Transverse colon (tissue), 4 donors: ENCODE data around the gene CALCB.

Experiments used
- EP300 ChIP-seq: sonication (generic); formaldehyde crosslinking; IDR thresholded peaks from one replicate; pipeline ENCODE4 v1.6.1; 2017; ENCODE audit warnings: antibody characterized with exemption, low read depth
- POLR2A ChIP-seq: fragments of 450-650 bp; IDR thresholded peaks from one replicate; pipeline ENCODE4 v1.6.1; 2016; ENCODE audit warnings: antibody characterized with exemption, mild to moderate bottlenecking, moderate library complexity
- POLR2AphosphoS5 ChIP-seq, 3 donors: sonication (generic); formaldehyde crosslinking; IDR thresholded peaks; one replicate each; pipeline ENCODE4 v1.6.1; 2016; ENCODE audit warnings: antibody characterized with exemption in 3 of 3
- TF ChIP-seq, protein P1 (sequence below), 5 experiments: fragments of 200-600 bp in 3 of 5; fragments of 450-650 bp in 2 of 5; sonication (generic) in 3 of 5; IDR thresholded peaks; 1 replicate in 2 of 5; 2 replicates in 3 of 5; pipeline ENCODE4 v1.5.1; 2016 to 2017; ENCODE audit warnings: antibody characterized with exemption in 5 of 5, inconsistent platforms in 3 of 5, mild to moderate bottlenecking in 2 of 5, moderate library complexity in 1 of 5

DNA sequence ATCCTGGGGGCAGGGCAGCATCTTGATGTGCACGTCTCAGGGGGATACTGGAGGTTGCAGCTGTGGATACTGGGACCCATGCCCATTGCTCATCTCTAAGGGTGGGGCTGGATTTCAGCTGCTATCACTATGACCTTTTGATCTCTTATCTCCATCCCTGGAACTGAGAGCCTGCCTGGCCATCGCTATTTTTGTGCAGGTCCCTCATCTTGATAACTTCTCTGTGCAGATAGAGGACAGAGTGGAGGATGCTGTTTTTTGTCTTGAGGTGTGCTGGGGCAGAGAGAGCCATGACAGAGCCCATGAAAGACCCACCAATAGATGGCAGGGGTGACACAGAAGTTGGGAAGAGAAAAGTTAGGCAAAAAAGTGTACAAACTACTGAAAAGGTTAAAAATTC, 36.2 kb downstream of the CALCB start:
- TF ChIP-seq, protein P1, sequence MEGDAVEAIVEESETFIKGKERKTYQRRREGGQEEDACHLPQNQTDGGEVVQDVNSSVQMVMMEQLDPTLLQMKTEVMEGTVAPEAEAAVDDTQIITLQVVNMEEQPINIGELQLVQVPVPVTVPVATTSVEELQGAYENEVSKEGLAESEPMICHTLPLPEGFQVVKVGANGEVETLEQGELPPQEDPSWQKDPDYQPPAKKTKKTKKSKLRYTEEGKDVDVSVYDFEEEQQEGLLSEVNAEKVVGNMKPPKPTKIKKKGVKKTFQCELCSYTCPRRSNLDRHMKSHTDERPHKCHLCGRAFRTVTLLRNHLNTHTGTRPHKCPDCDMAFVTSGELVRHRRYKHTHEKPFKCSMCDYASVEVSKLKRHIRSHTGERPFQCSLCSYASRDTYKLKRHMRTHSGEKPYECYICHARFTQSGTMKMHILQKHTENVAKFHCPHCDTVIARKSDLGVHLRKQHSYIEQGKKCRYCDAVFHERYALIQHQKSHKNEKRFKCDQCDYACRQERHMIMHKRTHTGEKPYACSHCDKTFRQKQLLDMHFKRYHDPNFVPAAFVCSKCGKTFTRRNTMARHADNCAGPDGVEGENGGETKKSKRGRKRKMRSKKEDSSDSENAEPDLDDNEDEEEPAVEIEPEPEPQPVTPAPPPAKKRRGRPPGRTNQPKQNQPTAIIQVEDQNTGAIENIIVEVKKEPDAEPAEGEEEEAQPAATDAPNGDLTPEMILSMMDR (IDR thresholded peaks at IDR 0.05) = no peak
- TF ChIP-seq POLR2A (no peak), EP300 (no peak), POLR2AphosphoS5 (IDR thresholded peaks at IDR 0.05) (no peak)
